GF-D8 (cell line): ENCODE data around the gene EFCAB6.

Experiments used
- DNase-seq: peaks from one replicate; lab custom pipeline; 2025; lab: John Stamatoyannopoulos, UW

The EFCAB6 gene

DNA sequence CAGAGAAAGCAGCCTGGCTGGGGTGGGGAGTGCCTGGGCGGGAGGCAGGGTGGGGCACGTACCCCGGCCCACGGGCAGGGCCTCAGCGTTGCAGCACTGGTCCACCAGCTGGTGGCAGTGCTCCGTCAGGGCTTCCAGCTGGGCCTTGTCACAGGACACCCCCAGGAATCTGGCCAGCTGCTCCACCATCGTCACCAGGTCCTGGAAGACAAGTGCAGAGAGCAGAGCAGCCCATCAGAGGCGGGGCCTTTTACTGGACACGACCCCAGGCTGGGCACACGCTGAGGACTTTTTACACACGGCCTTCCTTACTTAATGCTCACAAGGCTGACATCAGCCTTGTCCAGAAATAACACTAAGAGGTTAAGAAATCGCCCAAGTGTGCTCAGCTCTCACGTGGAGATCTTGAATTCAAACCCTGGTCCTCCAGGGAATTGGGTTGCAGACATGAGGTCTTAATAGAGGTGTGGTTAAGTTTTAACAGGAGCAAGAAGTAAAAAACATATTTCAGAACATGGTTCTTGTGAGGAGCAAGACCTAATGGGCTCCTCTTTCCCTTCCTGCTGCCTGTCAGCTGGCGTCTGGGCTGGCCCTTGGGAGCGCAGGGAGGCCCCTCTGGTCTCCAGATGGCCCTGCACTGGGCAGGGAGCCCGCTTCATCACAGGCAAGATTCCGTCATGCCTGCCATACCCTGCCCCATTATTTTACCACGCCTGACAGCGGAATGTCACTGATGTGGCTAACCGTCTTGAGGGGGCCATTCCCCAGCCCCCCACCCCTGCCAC, 17.1 kb upstream of the EFCAB6 start:
- no peak for DNase-seq

DNA sequence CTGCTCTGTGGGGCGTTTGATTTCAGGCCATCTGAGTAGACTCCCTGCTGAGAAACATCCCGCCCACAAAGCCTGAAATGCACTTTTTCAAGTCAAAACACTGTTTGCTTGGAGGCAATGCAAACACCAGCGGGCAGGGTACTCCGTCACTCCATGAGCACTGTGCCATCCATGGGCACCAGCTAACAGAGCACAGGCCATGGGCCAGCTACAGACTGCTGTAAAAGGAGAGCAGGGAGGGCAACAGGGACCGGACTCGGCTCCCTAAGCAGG, 16.6 kb upstream of the EFCAB6 start:
- DNase-seq = no peak

DNA sequence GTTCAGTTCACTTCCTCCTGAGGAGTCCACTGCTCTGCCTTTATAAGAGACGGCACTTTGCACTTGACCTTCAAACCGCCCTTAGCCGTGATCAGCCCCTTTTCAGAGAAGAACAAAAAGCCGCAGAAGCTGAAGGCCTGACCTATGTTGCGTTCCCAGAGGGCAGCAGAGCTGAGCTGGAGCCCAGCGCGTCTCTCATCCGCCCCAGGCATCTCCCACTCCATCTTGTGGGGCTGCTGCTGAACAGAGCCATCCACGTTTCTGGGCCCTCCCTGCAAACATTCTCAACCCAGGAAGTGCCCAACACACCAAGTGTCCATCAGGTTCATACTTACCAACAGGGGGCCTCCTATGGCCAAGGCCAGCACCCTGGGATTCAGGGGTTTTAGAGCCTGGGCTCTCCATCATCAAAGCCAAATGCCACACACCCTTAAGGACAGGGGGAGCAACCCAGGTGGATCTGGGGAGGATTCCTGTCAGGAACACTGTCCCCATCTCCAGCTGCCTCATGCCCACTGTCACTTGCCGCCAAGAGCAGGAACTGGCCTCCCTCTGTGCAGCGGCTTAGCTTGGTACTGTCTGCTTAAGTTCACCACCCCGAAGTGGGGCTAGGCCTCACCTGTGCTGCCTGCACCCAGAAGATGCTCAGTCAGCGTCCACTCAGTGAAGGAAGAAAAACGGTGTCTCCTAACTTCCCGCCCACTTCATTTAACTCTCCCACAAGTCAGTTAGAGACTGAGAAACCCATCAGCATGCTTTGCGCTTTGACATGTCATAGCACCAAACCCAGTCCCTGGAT, 16.0 kb upstream of the EFCAB6 start:
- DNase-seq = no peak

DNA sequence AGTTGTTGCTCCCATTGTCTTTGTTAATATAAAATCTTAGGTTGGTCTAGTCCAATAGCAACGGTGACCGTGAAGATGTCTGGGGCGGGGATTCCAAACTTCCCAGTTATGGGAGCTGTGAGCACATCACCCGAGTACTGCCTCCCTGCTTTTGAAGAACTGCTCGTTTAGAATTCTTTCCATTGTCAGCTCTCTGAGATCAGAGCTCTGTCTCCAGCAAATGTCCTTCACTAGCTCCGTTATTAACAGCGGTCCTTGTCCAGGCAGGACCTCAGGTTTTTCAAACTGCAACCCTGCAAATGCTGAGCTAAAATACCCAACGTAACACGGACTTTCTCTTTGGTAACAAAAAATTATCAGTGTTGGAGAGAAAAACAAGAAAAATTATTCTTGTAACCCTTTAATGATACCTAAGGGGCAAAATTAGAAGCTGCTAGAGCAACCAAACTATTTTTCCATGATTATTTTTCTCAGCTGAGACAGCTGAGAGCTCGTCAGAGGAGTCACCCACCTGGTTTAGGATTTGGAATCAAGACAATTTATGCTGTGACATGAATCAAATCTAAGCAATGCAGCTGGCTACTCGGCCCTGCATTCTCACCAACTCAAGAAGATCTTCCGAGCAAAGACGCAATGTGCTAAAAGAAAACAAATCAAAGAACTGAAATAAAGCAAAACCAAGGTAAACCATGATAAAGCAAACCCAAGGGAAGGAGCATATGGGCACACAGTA, 15.1 kb upstream of the EFCAB6 start:
- no peak for DNase-seq

DNA sequence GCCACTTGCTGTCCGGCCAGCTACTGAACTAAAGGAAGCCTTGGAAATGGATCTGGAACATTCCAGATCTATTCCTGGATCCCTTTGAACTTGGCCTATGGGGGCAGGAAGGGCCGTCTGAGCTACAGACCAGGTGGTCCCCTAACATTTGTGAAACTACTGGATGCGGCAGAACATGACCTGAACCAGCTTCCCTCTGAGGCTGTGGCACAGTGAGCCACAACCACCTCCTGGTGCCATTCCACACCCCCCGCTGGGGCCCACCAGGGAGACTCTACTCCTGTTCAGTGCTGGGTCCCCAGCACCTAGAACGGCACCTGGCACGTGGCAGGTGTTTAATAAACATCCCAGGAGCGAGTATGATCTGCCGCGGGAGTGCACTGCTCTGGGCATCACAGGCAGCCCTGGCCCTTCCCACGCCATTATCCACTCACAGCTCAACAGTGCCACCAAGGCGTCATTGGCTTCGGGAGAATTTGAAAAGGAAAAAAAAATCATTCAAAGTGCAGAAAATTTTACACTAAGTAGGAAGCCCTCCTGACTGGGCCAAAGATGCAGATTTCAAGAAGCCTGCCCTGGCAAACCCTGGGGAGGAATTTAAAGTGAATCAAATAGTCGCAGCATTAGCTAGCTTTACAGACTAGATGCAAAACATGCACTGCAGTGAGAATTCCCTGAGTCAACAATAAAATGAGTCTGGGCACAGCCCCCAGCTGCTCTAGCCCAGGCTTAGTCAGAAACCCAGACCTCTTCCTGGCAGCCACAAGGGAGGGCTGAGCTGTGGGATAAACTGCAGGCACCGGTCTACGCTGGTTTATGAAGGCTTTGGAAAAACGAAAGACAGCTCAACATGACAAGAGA, 14.3 kb upstream of the EFCAB6 start:
- no peak for DNase-seq

DNA sequence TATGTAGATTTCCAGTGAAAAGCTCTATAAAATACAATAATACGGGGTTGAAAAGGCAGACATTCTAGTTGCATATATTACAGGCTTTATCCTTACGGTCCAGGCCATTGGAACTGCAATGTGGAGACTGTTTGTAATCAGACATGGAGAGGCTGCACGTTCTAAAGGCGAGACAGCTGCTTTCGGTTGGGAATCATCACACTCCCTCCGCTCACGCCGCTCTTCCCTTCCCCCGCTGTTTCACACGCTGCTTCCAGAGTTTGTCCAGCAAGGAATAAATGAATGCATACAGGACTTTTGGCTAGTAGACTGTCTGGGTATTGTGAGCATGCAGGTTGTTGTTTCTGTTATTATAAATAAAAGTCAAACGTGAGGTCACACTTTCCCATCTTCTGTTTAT, 13.5 kb upstream of the EFCAB6 start:
- no peak for DNase-seq

DNA sequence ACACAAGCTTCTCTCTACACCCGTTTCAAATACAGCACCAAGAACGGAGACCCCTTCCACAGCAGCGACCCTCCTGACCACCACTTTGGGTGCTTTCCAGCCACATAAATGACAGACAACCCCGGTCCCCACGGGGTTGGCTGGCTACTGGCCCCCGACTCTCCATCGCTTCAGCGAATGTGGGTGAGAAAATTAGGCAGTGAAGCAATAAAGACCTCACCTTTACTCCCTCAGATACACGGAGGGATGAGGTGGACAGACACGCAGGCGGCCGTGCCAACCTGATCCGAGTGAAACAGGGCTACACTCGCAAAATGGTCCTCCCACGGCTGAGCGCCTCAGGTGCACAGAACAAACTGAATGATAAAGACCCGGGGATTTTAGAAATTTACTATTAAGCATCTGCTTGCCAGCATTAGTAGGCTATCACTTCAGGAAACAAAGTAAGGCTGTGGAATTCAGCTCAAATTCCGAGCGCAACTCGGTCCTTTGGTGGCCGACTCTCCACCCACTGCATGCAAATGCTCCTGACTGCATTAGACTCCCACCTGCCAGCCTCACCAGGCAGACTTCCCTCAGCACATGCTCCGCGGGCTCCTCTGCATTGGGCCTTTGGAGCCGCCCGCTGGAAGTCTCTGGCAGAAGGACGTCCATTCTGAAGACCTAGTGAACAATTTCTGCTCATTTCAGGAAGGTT, 12.8 kb upstream of the EFCAB6 start:
- no peak for DNase-seq

DNA sequence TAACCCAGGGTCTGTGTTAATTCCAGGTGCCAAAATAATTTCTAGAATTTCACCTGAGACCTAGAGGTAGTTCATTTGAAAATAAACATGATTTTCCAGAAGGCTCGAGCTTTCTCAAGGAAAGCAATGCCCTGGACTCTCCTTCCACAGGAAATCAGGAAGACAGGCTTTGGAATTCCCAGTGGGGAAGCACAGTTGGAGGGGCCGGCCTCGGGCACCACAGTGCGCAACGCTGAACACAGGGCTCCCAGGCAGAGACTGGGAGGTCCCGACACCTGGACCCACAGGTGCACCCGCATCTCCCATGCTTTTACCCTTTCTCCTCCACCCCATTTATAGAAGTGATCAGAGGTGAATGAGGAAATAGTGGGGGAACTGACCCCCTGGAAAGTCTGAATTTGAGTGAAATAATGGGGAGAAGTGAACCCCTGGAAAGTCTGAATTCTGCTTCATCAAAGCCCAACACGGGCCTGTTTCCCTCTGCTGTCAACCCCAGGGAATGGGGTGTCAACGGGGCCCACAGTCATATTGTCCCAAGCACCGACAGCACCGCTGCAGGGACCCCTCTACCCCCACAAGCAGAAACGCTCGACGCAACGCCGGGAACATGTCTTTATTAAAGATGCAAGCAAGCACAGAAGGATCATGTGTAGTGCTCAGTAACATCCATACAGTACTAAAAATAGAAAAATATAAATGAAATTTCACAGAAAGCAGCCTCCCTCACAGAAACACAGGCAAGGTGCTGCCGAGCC, 12.0 kb upstream of the EFCAB6 start:
- no peak for DNase-seq

DNA sequence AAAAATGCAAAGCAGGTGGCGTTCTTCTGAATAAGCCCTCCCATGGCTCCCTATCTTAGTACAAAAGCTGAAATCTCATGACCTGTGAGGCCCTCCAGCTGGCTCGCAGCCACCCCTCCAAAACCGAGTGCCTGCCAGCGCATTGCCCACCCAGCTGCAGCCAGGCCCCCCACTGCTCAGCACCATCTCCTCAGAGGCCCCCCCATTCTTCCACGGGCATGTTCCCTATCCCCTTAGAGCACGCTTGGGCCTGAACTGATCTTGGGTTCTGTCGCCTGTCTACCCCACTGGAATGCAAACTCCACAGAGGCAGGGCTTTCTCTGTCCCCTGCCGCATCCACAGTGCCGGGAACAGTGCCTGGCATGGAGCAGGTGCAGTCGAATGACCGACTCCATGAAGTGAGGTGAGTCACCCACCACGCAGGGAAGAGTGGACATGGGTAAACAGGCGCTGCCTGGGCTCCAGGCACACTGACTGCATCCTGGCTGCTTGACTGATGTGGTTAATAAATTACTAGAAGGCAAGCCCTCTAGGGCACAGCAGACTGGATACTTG, 11.3 kb upstream of the EFCAB6 start:
- no peak for DNase-seq

DNA sequence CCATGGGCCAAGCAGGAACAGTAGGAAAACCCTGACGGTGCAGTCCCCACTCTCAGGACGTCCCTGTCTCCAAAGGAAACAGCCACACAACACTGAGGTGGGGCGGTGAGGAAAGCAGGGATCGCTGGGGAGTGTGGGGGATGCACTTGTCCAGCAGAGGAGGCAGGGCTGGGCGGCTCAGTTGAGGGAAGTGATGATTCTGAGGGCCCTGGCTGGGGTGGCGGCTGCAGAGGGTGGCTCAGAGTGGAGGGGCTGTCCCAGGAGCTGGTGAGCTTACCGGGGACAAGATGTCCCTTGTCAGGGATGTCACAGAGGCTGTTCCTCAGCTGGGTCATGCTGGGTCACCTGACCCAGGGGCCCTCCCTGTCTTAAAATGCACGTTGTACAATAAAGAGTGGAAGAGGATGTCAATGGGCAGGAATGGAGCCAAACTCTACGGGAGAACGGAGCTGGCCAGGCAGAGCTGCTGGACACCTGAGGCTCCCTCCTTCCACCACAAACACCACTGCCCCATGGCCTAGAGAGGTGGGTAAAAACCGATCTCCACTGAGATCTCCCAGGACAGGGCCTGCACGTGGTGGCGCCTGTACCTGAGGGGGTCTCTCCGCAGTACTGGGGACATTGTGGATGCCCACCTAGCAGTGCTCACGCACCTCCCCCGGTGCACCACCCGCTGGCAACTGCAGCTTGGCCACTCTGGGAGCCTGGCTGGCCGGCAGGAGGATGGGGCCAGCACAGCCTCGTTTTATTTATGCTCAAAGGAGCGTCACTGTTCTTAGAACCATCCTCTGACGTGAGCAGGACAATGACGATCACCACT, 9.7 kb upstream of the EFCAB6 start:
- no peak for DNase-seq

DNA sequence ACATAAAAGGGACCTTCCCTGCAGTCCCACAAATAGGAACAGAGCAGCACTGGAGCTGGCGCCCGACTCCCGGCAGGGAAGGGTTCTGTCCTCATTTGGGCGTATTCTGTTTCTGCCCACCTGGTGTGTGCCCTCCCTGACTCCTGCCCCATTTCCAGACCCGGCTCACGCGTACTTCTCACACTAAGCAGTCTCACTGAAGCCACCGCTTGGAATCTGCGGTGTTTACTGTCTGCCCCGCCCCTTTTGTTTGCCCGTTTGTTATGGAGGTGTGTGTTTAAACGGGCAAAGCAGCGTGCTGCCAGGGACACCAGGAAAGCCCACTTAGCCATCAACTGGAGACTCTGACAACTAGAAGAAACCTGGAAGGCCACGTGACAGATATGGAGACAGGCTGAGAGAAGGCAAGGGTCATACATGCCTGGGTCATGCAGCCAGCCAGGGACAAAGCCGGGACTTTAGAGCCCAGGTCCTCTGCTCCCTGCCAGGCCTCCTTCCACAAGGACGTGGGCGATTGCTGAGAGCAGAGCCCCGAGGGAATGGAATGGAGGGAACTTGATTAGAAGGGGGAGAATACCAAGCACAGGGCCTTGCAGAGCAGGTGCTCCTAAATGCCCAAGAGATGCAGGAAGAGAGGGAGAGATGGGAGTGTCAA, 8.7 kb upstream of the EFCAB6 start:
- no peak for DNase-seq

DNA sequence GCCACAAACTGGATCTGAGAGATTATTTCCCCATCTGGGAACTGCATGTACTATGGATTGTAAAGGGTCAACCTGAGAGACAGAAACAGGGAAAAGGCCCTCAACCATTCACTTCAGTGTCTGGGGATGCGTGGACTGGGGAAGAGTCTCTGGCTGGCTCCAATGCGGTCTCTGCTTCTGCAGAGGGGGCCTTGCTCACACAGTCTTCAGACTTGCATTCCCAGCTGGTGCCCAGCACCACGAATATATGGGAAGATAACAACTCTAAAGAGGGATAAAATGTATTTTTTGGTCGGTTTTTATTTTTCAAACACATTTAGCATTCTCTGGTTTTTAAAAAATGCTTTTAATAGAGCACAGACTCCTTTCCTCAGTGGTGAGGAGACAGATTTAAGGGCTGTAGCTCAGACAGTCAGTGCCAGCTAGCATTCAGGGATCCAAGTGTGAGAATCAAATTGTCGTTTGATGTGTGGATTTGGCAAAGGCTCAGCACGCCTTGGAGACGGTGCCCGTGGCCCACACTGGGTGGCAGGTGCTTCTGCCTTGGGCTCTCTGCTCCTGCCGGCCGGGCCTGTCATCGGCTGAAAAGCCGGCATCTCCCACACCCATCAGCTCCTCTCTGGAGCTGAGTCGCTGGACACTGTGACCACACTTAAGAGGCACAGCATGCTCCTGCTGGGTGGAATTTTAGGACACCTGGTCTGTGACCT, 8.0 kb upstream of the EFCAB6 start:
- DNase-seq = no peak

DNA sequence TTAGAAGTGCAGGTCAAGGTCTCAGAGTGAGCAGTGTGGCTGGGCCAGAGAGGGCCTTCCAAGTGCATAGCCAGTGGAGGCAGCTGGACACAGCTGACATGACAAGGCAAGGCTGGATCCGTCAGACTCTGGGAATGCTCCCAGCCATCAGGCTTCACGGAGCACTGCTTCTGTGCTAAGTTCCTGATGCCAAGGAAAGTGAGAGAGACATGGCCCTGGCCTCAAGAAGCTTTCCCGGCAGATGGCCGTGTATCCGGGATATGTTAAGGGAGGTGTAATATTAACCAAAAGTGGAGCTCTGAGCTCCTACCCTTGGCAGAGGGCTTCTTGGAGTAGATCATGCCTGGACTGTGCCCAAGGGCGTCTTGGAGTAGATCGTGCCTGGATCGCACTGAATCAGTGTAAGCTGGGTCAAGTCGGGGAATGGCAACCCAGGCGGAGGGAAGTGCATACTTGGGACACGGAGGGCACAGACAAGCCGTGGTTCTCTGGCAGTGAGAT, 7.4 kb upstream of the EFCAB6 start:
- no peak for DNase-seq

DNA sequence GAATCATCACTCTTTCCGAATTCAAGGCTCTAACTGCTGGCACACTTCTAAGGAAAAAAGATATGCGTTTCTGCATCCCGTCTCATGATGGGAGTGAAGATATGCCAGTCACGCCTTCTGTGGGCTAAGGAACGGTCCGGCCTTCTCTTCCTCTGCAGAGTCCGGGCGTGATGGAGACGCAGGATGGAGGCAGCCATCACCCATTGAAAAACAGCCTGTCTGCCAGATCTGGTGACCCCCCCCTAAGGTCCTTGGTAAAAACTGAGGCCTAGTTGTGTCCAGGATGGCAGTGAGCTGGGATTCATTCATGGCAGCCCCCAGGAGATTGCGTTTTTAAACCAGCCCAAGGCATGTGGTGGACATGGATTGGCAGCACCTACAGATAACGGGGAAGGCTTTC, 6.9 kb upstream of the EFCAB6 start:
- DNase-seq = no peak

DNA sequence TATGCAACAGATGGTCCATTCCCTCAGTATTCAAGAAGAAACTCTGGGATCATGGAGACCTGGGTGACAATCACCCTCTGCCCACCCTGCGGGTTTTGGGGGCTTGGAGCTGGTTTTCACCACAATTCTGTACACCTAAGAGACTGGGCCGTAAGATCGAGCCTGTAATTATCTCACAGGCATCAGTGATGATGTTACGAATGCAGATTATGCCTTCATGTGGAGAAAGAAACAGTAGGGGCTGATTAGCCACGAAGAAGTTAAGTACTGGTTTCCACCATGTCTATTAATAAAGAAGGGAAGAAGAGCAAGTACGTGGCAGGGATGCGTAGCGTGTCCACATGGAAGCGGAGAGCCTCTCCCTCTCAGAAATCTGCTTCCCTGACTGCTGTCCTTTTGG, 5.3 kb upstream of the EFCAB6 start:
- DNase-seq = no peak

DNA sequence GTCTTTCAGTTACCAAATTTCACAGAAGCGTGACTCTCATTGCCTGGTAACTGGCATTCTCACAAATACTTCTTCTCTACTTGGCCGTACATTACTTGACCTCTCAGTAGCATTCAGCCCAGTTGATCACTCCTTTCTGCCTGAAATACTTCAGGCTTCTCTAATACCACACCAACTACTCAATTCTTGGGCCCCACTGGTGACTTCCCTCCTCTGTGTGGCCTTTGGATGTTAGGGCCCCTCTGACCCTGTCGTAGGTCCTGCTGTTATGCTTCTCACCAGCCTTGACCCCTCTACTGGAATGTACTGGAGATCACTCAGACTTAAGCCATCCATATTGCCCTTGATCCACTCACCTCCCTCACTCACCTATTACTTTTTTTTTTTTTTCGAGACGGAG, 2.2 kb upstream of the EFCAB6 start:
- no peak for DNase-seq

DNA sequence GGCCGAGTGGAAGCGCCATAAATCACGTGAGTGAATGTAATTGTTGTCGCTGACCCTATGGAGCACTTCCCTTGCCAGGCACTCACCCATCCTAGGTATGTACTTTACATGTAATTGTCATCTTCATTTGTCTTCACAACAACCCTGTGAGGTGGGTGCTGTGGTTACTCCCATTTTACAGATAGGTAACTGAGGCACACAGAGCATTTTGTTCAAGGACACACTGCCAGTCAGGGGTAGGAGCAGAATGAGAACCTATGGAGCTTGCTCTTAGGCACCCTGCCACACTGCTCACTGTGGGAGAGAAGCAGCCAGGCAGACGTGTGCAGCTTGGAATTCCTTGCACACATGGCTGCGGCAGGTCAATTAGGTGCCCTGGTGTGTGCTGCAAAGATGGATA, 785 bp upstream of the EFCAB6 start:
- DNase-seq = no peak

DNA sequence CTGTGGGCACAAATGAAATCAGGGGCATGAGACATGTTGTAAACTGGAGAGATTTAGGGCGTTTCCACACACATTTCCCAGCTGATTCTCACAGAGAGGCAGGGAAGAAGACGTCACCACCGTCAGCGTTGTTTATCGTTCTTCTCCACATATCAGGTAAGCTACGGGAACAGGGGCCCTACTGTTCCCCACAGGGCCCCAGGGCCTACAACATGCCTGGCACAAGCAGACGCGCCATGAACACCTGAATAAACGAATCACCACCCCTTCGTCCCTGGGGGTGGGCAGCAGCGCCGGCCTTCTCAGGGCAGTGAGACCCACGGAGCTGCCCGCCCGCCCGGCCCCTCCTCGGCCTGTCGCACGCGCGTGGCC, 342 bp downstream of the EFCAB6 start:
- no peak for DNase-seq
